ENCODE data around the gene IFNL1. TPM values are rescaled to one million over a fixed set of nuclear protein-coding genes. Genes with fewer than 3 reads are reported as not detected.

The IFNL1 gene
- not detected for total RNA-seq

GRCh38 chr19:39296055-39296645, at the start of gene IFNL1:
TSS of gene IFNL1 (plus strand) at chr19:39296407. CDS start at chr19:39296422, 15 bp downstream.
- no peaks in the 10 kb centered on the region for H3K27me3 ChIP-seq
- no peak within 1 kb of the TSS for H3K4me3 ChIP-seq (replicated peaks in 1 of 3)
- H3K36me3 ChIP-seq, result no peaks in the 10 kb centered on the region
- no peaks in the 10 kb centered on the region for H3K4me1 ChIP-seq
- no peaks in the 10 kb centered on the region for H3K9me3 ChIP-seq
- no peak within 1 kb of the TSS for H3K27ac ChIP-seq
- TF ChIP-seq POLR2A (IDR thresholded peaks at IDR 0.05), result no peak
- TF ChIP-seq, protein P1, sequence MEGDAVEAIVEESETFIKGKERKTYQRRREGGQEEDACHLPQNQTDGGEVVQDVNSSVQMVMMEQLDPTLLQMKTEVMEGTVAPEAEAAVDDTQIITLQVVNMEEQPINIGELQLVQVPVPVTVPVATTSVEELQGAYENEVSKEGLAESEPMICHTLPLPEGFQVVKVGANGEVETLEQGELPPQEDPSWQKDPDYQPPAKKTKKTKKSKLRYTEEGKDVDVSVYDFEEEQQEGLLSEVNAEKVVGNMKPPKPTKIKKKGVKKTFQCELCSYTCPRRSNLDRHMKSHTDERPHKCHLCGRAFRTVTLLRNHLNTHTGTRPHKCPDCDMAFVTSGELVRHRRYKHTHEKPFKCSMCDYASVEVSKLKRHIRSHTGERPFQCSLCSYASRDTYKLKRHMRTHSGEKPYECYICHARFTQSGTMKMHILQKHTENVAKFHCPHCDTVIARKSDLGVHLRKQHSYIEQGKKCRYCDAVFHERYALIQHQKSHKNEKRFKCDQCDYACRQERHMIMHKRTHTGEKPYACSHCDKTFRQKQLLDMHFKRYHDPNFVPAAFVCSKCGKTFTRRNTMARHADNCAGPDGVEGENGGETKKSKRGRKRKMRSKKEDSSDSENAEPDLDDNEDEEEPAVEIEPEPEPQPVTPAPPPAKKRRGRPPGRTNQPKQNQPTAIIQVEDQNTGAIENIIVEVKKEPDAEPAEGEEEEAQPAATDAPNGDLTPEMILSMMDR (IDR thresholded peaks at IDR 0.05), result no peak
- WGBS, 2 donors, result 71 to 82% methylated on average over 9 to 11 of the region's 11 CpGs
- intact Hi-C loops (cut with DNase I), result no loop called here
- DNase-seq, result peak in 1 of 2 donors; percentile 14

DNA sequence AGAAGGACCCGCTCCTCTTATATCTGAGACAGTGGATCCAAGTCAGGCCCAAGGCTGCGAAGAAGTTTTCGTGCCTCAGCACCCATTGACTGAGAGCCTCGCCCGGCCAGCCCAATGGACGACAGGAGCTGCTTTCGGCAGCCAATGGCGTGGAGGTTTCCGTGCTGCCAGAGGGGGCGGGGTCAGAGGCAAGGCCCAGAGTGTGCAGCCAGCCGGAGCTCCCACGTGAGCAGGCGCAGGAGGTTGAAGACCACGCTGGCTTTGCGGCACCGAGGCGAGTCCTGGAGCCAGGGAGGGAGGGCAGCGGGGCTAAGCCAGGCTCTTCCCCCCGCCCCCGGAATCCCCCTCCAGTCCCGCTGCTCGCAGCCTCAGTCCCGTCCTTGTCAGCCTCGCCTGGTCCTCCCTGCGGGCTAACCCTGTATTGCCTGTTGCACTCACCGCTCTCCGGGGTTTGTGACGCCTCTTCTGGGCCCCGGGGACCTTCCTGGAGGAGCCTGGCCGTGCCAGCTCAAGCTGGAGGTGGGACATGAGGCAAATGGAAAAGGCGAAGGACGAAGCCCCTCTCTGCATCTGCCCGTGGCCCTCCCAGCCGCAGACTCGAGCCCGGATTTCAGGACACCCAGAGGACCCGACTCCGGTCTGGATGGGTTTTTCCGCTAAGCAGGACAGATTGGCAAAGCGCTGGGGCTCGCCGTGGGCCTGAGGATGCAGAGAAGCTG, 49.1 kb upstream of the IFNL1 start:
- peak; percentile 33 to 55 for DNase-seq
- TF ChIP-seq POLR2A (IDR thresholded peaks at IDR 0.05), result no peak
- TF ChIP-seq, protein P1 (IDR thresholded peaks at IDR 0.05), result no peak
- Histone ChIP-seq H3K36me3 (no peaks in the 10 kb centered on the region), H3K4me1 (peaks cover 9 to 10% of the 10 kb centered on the region in 2 donors), H3K4me3 (replicated peaks in 1 of 3) (no peak overlapping the region), H3K27me3 (no peaks in the 10 kb centered on the region), H3K9me3 (no peaks in the 10 kb centered on the region), H3K27ac (no peak overlapping the region)
- 20 to 25% methylated on average over 17 of the region's 42 CpGs for WGBS, 2 donors
- intact Hi-C loops (cut with DNase I), result no loop called here

DNA sequence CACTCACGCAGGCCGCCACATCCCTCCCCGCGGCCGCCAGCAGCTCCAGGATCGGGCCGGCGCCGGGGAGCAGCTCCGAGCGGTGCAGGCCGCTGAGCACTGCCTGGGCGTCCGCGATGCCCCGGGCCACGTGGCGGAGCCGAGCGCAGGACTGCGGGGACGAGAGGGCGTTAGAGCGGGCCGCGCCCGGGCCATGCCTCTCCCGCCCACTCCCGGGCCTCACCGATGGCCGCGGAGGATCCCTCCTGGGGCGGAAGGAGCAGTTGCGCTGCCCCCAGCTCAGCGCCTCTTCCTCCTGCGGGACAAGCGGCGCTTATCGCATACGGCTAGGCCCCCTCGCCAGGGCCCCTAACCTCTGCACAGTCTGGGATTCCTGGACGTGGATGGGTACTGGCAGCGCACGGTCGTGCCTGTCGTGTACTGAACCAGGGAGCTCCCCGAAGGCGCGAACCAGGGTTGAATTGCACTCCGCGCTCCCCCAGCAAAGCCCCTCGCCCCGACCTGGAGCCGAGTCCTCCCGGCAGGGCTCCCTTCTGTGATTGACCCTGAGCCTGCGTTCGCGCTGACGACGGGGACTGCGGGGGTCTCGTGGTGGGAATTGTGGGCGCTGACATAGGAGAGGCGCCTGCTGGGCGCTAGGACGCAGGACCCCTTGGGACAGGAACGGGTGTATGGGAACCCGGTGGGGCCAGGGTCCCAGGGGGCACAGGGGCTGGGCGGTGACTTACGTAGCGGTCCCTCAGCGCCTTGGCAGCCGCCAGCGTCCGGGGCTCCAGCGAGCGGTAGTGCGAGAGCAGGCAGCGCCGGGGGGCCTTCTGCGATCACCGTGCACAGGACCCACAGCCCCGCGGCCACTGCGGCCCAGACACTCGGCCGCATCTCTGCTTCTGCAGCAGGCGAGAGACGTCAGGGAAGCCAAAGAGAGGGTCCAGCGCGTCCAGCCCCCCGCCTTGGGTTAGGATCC, 48.2 kb upstream of the IFNL1 start:
- intact Hi-C loops (cut with DNase I), result no loop called here
- Histone ChIP-seq H3K27ac (no peak overlapping the region), H3K27me3 (no peaks in the 10 kb centered on the region), H3K9me3 (no peaks in the 10 kb centered on the region), H3K36me3 (no peaks in the 10 kb centered on the region), H3K4me1 (peaks cover 9 to 10% of the 10 kb centered on the region in 2 donors), H3K4me3 (replicated peaks in 1 of 3) (no peak overlapping the region)
- TF ChIP-seq POLR2A (IDR thresholded peaks at IDR 0.05), result no peak
- TF ChIP-seq, protein P1 (IDR thresholded peaks at IDR 0.05), result no peak
- no peak for DNase-seq
- 19% methylated on average over 27 of the region's 92 CpGs; no CpG with 5 or more reads in 1 of the 2 donors for WGBS, 2 donors

- intact Hi-C loops (cut with DNase I), result no loop called here
- TF ChIP-seq, protein P1 (IDR thresholded peaks at IDR 0.05), result no peak
- no peak for TF ChIP-seq POLR2A (IDR thresholded peaks at IDR 0.05)
- H3K4me3 ChIP-seq (replicated peaks in 1 of 3), result no peak within 1 kb of the TSS
- no peak within 1 kb of the TSS for H3K27ac ChIP-seq
- no peaks in the 10 kb centered on the region for H3K27me3 ChIP-seq
- no peaks in the 10 kb centered on the region for H3K36me3 ChIP-seq
- H3K4me1 ChIP-seq, result peaks cover 9 to 10% of the 10 kb centered on the region in 2 donors
- DNase-seq, result no peak
- H3K9me3 ChIP-seq, result no peaks in the 10 kb centered on the region
- WGBS, 2 donors, result 60 to 62% methylated on average over 10 to 12 of the region's 13 CpGs
Measured at GRCh38 chr19:39248806-39249205, 47.4 kb upstream of the IFNL1 start, which contains the start of gene IFNL4. TSS of gene IFNL4 (minus strand) at chr19:39248856.

All from thyroid gland (tissue), 4 donors.